ENCODE measurements around the gene INPP5K.

DNA sequence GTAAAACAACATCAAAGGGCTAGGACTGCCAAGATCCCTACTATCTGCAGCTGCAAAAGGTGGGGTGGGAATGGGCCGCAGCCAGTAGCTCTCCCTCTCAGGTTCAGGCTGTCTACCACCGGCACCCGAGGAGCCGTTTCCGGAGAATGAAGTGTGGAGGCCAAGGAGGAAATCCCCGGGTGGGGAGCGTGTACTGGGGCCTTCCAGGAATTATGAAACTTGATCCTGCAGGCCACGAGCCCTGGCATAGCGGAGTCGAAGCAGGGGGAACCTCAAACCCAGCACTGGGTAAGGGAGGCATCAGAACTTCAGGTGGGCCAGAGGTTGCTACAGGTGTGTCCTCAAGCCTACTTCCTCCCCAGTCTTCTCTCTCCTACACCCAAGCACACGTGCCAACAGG lies 5.1 kb downstream of the INPP5K start:
- TF ChIP-seq, protein P1, sequence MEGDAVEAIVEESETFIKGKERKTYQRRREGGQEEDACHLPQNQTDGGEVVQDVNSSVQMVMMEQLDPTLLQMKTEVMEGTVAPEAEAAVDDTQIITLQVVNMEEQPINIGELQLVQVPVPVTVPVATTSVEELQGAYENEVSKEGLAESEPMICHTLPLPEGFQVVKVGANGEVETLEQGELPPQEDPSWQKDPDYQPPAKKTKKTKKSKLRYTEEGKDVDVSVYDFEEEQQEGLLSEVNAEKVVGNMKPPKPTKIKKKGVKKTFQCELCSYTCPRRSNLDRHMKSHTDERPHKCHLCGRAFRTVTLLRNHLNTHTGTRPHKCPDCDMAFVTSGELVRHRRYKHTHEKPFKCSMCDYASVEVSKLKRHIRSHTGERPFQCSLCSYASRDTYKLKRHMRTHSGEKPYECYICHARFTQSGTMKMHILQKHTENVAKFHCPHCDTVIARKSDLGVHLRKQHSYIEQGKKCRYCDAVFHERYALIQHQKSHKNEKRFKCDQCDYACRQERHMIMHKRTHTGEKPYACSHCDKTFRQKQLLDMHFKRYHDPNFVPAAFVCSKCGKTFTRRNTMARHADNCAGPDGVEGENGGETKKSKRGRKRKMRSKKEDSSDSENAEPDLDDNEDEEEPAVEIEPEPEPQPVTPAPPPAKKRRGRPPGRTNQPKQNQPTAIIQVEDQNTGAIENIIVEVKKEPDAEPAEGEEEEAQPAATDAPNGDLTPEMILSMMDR (IDR thresholded peaks at IDR 0.05): no peak
- no peak for TF ChIP-seq POLR2A (IDR thresholded peaks at IDR 0.05)

All from right lobe of liver (tissue), 4 donors.